Ovary (tissue), 9 donors: ENCODE data around the gene MBNL1. TPM values are rescaled to one million over a fixed set of nuclear protein-coding genes. Genes with fewer than 3 reads are reported as not detected.

Source experiments
- DNase-seq, 5 donors: peaks; one replicate each; pipeline ENCODE4 v3.0.0-alpha.2; 2019 to 2020
- H3K27ac ChIP-seq, 2 donors: fragments of 200-600 bp; one replicate each; pipeline versions ENCODE4 v1.5.1 to v1.8.0; 2019 to 2022
- H3K27me3 ChIP-seq: fragments of 200-600 bp; one replicate; pipeline ENCODE4 v1.8.0; 2022
- H3K36me3 ChIP-seq: fragments of 200-600 bp; sonication (generic); one replicate; pipeline ENCODE4 v1.5.1; 2019
- H3K4me1 ChIP-seq: one replicate; pipeline ENCODE4 v1.8.1; 2013; ENCODE audit warnings: mild to moderate bottlenecking, moderate library complexity; ENCODE audit not compliant: insufficient read depth
- H3K4me3 ChIP-seq: fragments of 200-600 bp; sonication (generic); one replicate; pipeline ENCODE4 v1.5.1; 2017
- H3K9me3 ChIP-seq, 2 donors: fragments of 200-600 bp in 1 of 2; sonication (generic) in 1 of 2; one replicate each; pipeline versions ENCODE4 v1.5.1 to v1.8.1; 2013 to 2019; ENCODE audit warnings: mild to moderate bottlenecking in 1 of 2, moderate library complexity in 1 of 2
- EP300 ChIP-seq: sonication (generic); formaldehyde crosslinking; IDR thresholded peaks from one replicate; pipeline ENCODE4 v1.6.1; 2017; ENCODE audit warnings: antibody characterized with exemption
- POLR2A ChIP-seq: fragments of 450-650 bp; IDR thresholded peaks from one replicate; pipeline ENCODE4 v1.6.1; 2017; ENCODE audit warnings: antibody characterized with exemption, mild to moderate bottlenecking, moderate library complexity
- WGBS, 3 donors: extraction: QIAGEN DNeasy Blood & Tissue Kit in 1 of 3; methylation state at CpG; one replicate each; pipeline versions ENCODE4 v1.1.5 to v1.1.7; 2013 to 2017; 5-methylcytosine and 5-hydroxymethylcytosine counted together
- intact Hi-C, 4 donors: fragments of 100-400 bp; cut with DNase I; formaldehyde crosslinking; loops; one replicate each; pipeline versions ENCODE4 v1.11.0 to v1.15.1; 2022 to 2023
- polyA plus RNA-seq, 2 donors: library from polyadenylated mRNA; stranded (reverse); fragments of 200-250 nt in 1 of 2; fragments of 350-450 nt in 1 of 2; fragmentation: Illumina TruSeq in 1 of 2; extraction: RNeasy Lipid Tissue Mini Kit (QIAGEN cat#74804) in 1 of 2; gene quantifications; one replicate each; pipeline ENCODE4 v1.2.3, GENCODE V29; 2013 to 2014
- total RNA-seq, 7 donors: library from RNA; depleted of rRNA in 2 of 7; stranded (reverse); fragments of >200 nt in 2 of 7; fragmentation: NEBNext Ultra II Directional in 3 of 7; extraction: Animal tissue kit (Norgen Biotek cat#: 25700) in 3 of 7; gene quantifications; one replicate each; pipeline versions ENCODE4 v1.1.0 to v1.2.4, GENCODE V29; 2016 to 2023
- TF ChIP-seq, protein P1 (sequence below), 3 donors: fragments of 450-650 bp in 2 of 3; fragments of 200-600 bp in 1 of 3; IDR thresholded peaks; one replicate each; pipeline versions ENCODE4 v1.5.1 to v1.8.0; 2016 to 2022; ENCODE audit warnings: antibody characterized with exemption in 3 of 3, mild to moderate bottlenecking in 1 of 3
- donor health status: DM: no; HTN: no; CAD: no; lungs with moderate emphysema.
- donor health status: DM: no; HTN: no; CAD: no.
- donor health status: Bipolar disorder and iron deficiency.
- donor health status: DM: yes; HTN: yes; CAD: no.
- donor health status: DM: no; HTN: no; CAD: no.
- donor health status: DM: yes; HTN: yes; CAD: no.

The MBNL1 gene
- total and polyA plus RNA-seq, 9 donors, result 39.7 to 152 (median 123) TPM

DNA sequence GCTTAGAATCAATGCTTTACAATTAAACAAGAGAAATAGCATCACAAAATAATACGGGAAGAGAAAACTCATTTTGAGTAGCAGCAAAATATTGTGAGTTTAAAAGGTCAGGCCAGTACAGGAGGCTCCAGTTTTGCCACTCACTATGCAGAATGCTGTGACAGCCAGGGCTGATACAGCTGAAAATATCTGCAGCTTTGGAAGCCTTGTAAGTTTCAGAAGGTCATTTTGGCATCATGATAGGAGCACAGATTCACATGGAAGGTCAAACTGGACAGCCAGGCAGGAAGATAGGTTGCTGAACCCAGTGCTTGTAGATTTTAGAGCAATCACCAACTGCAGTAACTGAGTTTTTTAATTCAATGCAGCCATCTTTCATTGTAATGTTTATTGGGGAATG lies 14.1 kb downstream of the MBNL1 start:
- H3K4me1 ChIP-seq, result peaks cover 11% of the 10 kb centered on the region
- H3K36me3 ChIP-seq, result no peaks in the 10 kb centered on the region
- H3K27ac ChIP-seq, result no peak overlapping the region
- no peak for DNase-seq
- H3K4me3 ChIP-seq, result no peak overlapping the region
- intact Hi-C loops, result no loop called here
- TF ChIP-seq, protein P1, sequence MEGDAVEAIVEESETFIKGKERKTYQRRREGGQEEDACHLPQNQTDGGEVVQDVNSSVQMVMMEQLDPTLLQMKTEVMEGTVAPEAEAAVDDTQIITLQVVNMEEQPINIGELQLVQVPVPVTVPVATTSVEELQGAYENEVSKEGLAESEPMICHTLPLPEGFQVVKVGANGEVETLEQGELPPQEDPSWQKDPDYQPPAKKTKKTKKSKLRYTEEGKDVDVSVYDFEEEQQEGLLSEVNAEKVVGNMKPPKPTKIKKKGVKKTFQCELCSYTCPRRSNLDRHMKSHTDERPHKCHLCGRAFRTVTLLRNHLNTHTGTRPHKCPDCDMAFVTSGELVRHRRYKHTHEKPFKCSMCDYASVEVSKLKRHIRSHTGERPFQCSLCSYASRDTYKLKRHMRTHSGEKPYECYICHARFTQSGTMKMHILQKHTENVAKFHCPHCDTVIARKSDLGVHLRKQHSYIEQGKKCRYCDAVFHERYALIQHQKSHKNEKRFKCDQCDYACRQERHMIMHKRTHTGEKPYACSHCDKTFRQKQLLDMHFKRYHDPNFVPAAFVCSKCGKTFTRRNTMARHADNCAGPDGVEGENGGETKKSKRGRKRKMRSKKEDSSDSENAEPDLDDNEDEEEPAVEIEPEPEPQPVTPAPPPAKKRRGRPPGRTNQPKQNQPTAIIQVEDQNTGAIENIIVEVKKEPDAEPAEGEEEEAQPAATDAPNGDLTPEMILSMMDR (IDR thresholded peaks at IDR 0.05), result no peak
- TF ChIP-seq POLR2A, result no peak
- no peak for TF ChIP-seq EP300
- no peaks in the 10 kb centered on the region for H3K27me3 ChIP-seq
- no peaks in the 10 kb centered on the region for H3K9me3 ChIP-seq
- 48 to 55% (median 50%) methylated on average over 1 of the region's 1 CpG for WGBS, 3 donors

DNA sequence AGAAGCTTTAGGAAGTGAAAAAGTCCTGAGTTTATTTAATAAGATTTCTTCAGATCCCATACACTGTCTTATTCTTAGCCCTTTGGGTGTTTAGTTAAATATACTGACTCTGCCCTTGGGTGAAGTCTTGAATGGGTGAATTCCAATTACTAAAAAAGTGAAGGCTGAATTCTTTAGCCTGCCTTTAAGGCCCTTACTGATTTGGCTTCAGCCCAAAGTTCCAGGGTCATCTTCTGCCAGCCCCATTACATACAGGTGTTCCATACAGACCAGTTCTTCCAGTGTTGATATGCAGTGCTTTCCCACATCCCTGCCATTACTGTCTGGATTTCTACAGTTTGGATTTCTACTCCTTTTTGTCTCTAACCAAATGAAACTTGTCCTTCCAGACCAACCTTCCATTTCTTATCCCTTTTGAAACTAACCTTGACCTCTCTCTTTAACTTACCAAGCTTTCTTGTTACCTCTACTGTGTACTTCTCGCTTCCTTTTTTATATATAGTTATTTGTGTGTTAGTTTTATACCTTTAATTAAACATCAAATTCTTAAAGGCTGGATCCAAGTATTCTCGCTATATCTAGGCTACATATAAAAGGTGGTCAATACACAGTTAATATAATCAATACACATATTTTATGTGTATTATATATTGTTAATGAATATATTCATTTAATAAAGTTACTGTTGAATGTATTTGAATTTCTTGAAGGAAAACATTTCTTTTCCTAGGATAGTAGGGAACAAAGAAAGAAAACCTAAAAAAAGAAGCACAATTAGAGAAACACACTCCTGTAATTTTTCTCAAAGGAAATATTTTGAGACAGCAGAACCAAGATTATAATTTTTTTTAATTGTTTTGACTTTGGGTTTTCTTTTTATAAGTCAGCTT lies 15.0 kb downstream of the MBNL1 start:
- 84 to 93% (median 92%) methylated on average over 2 of the region's 2 CpGs for WGBS, 3 donors
- DNase-seq, result no peak
- Histone ChIP-seq H3K4me3 (no peak overlapping the region), H3K27me3 (no peaks in the 10 kb centered on the region), H3K36me3 (no peaks in the 10 kb centered on the region), H3K4me1 (peaks cover 11% of the 10 kb centered on the region), H3K27ac (no peak overlapping the region), H3K9me3 (no peaks in the 10 kb centered on the region)
- TF ChIP-seq EP300 (no peak), POLR2A (no peak)
- TF ChIP-seq, protein P1 (IDR thresholded peaks at IDR 0.05), result no peak
- intact Hi-C loops, result no loop called here

DNA sequence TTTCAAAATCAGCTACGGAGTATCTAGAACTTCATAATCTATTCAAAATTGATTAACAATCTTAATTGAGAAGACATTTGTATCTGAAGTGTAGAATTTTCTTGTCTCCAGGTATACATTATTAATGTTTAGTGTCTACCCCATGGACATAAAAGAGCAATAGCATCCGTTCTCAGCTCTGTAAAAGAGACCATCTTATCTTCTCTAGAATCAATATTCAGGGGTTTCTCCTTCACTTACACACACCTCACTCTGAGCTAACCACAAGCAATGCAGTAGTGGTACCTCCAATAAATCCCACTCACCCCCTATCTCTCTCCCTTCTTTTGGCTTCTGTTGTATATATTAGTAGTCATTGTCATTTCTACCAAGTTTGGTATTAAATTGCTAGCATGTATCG lies 16.2 kb downstream of the MBNL1 start:
- Histone ChIP-seq H3K27me3 (no peaks in the 10 kb centered on the region), H3K4me1 (peaks cover 11% of the 10 kb centered on the region), H3K36me3 (no peaks in the 10 kb centered on the region), H3K9me3 (no peaks in the 10 kb centered on the region), H3K27ac (no peak overlapping the region), H3K4me3 (no peak overlapping the region)
- intact Hi-C loops, result no loop called here
- TF ChIP-seq POLR2A (no peak), EP300 (no peak)
- TF ChIP-seq, protein P1 (IDR thresholded peaks at IDR 0.05), result no peak
- DNase-seq, result no peak
- WGBS, 3 donors, result 85 to 91% (median 88%) methylated on average over 3 of the region's 3 CpGs

DNA sequence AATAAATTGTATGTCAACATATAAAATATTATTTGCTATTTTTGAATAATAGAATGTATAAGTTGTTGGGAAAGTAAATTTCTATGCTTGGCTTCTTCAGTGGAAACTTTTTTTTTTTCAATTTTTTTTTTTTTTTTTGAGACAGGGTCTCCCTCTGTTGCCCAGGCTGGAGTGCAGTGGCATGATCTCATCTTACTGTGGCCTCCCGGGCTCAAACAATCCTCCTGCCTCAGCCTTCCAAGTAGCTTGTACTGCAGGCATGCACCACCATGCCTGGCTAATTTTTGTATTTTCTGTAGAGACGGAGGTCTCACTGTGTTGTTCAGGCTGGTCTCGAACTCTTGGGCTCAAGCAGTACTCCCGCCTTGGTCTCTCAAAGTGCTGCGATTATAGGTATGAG lies 16.8 kb downstream of the MBNL1 start:
- H3K27ac ChIP-seq, result no peak overlapping the region
- no peak for DNase-seq
- H3K4me3 ChIP-seq, result no peak overlapping the region
- intact Hi-C loops, result no loop called here
- WGBS, 3 donors, result 96 to 99% (median 96%) methylated on average over 5 of the region's 5 CpGs
- peaks cover 10% of the 10 kb centered on the region for H3K4me1 ChIP-seq
- no peaks in the 10 kb centered on the region for H3K9me3 ChIP-seq
- H3K36me3 ChIP-seq, result no peaks in the 10 kb centered on the region
- TF ChIP-seq, protein P1 (IDR thresholded peaks at IDR 0.05), result no peak
- no peaks in the 10 kb centered on the region for H3K27me3 ChIP-seq
